Smooth muscle cell (in vitro differentiated cells): ENCODE data around the gene AAK1. TPM values are rescaled to one million over a fixed set of nuclear protein-coding genes. Genes with fewer than 3 reads are reported as not detected.

Experiments used
- DNase-seq: peaks from one replicate; lab custom pipeline; 2025; ENCODE audit not compliant: unreplicated experiment; lab: John Stamatoyannopoulos, UW
- H2AFZ ChIP-seq: fragments of 200-600 bp; sonication (generic); 2 replicates; pipeline ENCODE4 v1.6.0; 2016; ENCODE audit warnings: antibody characterized with exemption, low read depth, mild to moderate bottlenecking
- H3F3A ChIP-seq: fragments of 200-600 bp; sonication (generic); 2 replicates; pipeline ENCODE4 v1.6.0; 2017; ENCODE audit warnings: antibody characterized with exemption, low read depth
- H3K27ac ChIP-seq: fragments of 200-600 bp; sonication (generic); 2 replicates; pipeline ENCODE4 v1.5.1; 2016; ENCODE audit warnings: low read depth, mild to moderate bottlenecking
- H3K27me3 ChIP-seq: fragments of 200-600 bp; sonication (generic); 2 replicates; pipeline ENCODE4 v1.6.1; 2016; ENCODE audit warnings: low read depth, mild to moderate bottlenecking
- H3K36me3 ChIP-seq: fragments of 200-600 bp; sonication (generic); 2 replicates; pipeline ENCODE4 v1.5.1; 2016; ENCODE audit warnings: low read depth
- H3K4me1 ChIP-seq: fragments of 200-600 bp; sonication (generic); 2 replicates; pipeline ENCODE4 v1.5.1; 2016; ENCODE audit warnings: low read depth
- H3K4me2 ChIP-seq: fragments of 200-600 bp; sonication (generic); 2 replicates; pipeline ENCODE4 v1.6.0; 2016; ENCODE audit warnings: mild to moderate bottlenecking
- H3K4me3 ChIP-seq: fragments of 200-600 bp; sonication (generic); 2 replicates; pipeline ENCODE4 v1.5.1; 2016; ENCODE audit warnings: mild to moderate bottlenecking
- H3K79me2 ChIP-seq: fragments of 200-600 bp; sonication (generic); 2 replicates; pipeline ENCODE4 v1.6.0; 2016; ENCODE audit warnings: low read depth, mild to moderate bottlenecking
- H3K9ac ChIP-seq: fragments of 200-600 bp; sonication (generic); 2 replicates; pipeline ENCODE4 v1.6.0; 2016; ENCODE audit warnings: low read depth
- H3K9me3 ChIP-seq: fragments of 200-600 bp; sonication (generic); replicated peaks from 2 replicates; pipeline ENCODE4 v1.5.1; 2016; ENCODE audit warnings: low read depth
- H4K20me1 ChIP-seq: fragments of 200-600 bp; sonication (generic); 2 replicates; pipeline ENCODE4 v1.6.0; 2016; ENCODE audit warnings: low read depth
- WGBS: methylation state at CpG from one replicate; pipeline ENCODE4 v1.1.7; 2016; ENCODE audit warnings: low lambda C conversion rate; 5-methylcytosine and 5-hydroxymethylcytosine counted together
- polyA plus RNA-seq: library from polyadenylated mRNA; unstranded; fragments of >200 nt; fragmentation: Nextera tagmentation; extraction: Ambion mirVana; gene quantifications from 2 replicates; pipeline ENCODE4 v1.2.1, GENCODE V29; 2016
- total RNA-seq: library from RNA; depleted of rRNA; stranded (reverse); fragments of >200 nt; gene quantifications from 2 replicates; pipeline ENCODE4 v1.2.3, GENCODE V29; 2014
- TF ChIP-seq, protein P1 (sequence below): fragments of 200-600 bp; sonication (generic); IDR thresholded peaks from 2 replicates; pipeline ENCODE4 v1.5.1; 2017; ENCODE audit warnings: borderline replicate concordance, mild to moderate bottlenecking, antibody characterized with exemption; ENCODE audit not compliant: insufficient read depth, poor library complexity, severe bottlenecking

The AAK1 gene
- total and polyA plus RNA-seq, 2 experiments from 2014 or later: 26.9 to 47.7 TPM

DNA sequence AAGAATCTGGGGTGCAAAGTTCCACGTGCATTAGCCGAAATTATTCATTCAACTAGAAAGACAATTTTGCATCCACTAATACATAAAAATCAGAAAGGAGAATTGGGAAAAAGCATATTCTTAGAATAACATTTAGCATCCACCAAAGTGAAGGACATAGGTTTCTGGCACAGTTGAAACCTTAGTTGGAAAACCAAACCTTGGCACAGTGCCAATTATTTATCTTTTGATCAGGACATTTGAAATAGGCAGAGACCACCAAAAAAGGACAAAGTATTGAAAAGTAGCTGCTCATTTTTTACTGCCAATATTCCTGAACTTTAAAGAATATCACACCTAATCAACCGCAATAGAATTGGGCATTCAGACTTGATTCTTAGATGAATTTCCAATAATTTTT lies 180.8 kb downstream of the AAK1 start:
- no peak for DNase-seq
- H3F3A ChIP-seq: no peaks in the 10 kb centered on the region
- no peak overlapping the region for H3K27ac ChIP-seq
- H3K4me3 ChIP-seq: no peak overlapping the region
- no peak overlapping the region for H2AFZ ChIP-seq
- no peaks in the 10 kb centered on the region for H3K36me3 ChIP-seq
- no peaks in the 10 kb centered on the region for H3K9me3 ChIP-seq
- no peaks in the 10 kb centered on the region for H3K79me2 ChIP-seq
- 97% methylated on average over 3 of the region's 3 CpGs for whole genome bisulfite sequencing
- no peaks in the 10 kb centered on the region for H4K20me1 ChIP-seq
- H3K4me2 ChIP-seq: no peak overlapping the region
- no peaks in the 10 kb centered on the region for H3K4me1 ChIP-seq
- no peak overlapping the region for H3K9ac ChIP-seq
- TF ChIP-seq, protein P1, sequence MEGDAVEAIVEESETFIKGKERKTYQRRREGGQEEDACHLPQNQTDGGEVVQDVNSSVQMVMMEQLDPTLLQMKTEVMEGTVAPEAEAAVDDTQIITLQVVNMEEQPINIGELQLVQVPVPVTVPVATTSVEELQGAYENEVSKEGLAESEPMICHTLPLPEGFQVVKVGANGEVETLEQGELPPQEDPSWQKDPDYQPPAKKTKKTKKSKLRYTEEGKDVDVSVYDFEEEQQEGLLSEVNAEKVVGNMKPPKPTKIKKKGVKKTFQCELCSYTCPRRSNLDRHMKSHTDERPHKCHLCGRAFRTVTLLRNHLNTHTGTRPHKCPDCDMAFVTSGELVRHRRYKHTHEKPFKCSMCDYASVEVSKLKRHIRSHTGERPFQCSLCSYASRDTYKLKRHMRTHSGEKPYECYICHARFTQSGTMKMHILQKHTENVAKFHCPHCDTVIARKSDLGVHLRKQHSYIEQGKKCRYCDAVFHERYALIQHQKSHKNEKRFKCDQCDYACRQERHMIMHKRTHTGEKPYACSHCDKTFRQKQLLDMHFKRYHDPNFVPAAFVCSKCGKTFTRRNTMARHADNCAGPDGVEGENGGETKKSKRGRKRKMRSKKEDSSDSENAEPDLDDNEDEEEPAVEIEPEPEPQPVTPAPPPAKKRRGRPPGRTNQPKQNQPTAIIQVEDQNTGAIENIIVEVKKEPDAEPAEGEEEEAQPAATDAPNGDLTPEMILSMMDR: no peak
- H3K27me3 ChIP-seq: no peaks in the 10 kb centered on the region

DNA sequence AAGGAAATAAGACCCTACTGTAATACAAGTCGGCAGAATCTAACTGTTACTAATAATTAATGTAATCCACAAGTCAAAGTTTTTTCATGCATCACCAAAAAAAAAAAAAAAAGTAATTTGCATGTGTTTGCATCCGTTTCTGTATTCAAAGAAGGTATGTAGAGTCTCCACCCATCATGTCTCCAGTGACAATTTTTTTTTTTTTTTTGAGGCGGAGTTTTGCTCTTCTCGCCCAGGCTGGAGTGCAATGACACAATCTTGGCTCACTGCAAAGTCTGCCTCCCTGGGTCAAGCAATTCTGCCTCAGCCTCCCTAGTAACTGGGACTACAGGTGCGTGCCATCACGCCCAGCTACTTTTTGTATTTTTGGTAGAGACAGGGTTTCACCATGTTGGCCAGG lies 182.1 kb downstream of the AAK1 start:
- Histone ChIP-seq H3K79me2 (no peaks in the 10 kb centered on the region), H3K9ac (no peak overlapping the region), H3F3A (no peaks in the 10 kb centered on the region), H3K27ac (no peak overlapping the region), H3K27me3 (no peaks in the 10 kb centered on the region), H3K36me3 (no peaks in the 10 kb centered on the region), H3K4me3 (no peak overlapping the region), H2AFZ (no peak overlapping the region), H4K20me1 (no peaks in the 10 kb centered on the region), H3K4me1 (no peaks in the 10 kb centered on the region), H3K4me2 (no peak overlapping the region), H3K9me3 (no peaks in the 10 kb centered on the region)
- DNase-seq: no peak
- WGBS: 96% methylated on average over 6 of the region's 6 CpGs
- TF ChIP-seq, protein P1: no peak

DNA sequence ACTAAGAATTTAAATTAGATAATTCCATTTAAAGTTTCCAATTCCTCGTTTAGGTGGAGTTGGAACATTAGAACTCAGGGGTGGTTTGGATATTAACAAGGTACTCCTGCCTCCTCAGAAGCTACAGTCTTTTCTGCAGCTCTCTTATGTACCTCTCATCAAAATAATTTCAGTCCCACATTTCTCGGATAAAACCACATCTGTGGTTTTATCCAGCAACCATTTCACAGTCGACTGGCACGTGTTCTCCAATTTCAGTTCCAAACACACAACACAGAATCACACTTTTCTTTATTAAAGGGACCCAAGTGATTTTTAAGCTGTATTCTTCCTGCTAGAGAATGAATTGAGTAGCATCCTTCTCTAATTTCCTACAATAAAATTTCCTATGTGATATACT lies 183.6 kb downstream of the AAK1 start:
- no peaks in the 10 kb centered on the region for H3K4me1 ChIP-seq
- no peaks in the 10 kb centered on the region for H3K27me3 ChIP-seq
- no peak overlapping the region for H3K4me2 ChIP-seq
- H4K20me1 ChIP-seq: no peaks in the 10 kb centered on the region
- no peak for DNase-seq
- no peaks in the 10 kb centered on the region for H3K9me3 ChIP-seq
- H3K9ac ChIP-seq: no peak overlapping the region
- 94% methylated on average over 4 of the region's 4 CpGs for WGBS
- H3K79me2 ChIP-seq: no peaks in the 10 kb centered on the region
- no peak overlapping the region for H3K4me3 ChIP-seq
- TF ChIP-seq, protein P1: no peak
- no peaks in the 10 kb centered on the region for H3K36me3 ChIP-seq
- H3K27ac ChIP-seq: no peak overlapping the region
- no peak overlapping the region for H2AFZ ChIP-seq
- H3F3A ChIP-seq: no peaks in the 10 kb centered on the region

DNA sequence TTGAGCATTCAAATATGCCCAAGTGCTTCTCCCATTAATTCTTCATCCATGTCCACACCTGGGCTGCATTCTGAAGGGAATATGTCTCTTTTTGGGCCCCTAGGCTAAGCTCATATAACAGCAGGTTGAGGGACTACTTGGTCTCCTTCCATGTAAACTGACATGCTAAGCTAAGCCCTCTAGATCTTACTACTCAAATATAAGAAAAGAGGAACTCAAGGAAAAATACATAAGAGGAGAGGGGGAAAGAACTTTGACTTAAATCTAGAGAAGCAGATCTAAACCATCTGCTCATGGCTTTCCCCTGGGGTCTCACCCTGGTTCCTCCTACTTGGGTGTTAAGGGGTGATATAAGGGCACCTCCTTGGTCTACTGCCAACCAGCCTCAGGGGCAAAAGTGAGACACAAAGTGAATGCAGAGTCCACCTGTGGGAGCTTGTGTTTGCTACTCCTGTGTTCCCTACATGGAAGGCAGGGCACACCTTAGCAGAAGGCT lies 186.5 kb downstream of the AAK1 start:
- no peak for DNase-seq
- TF ChIP-seq, protein P1: no peak
- no peaks in the 10 kb centered on the region for H3K36me3 ChIP-seq

More for the DNA sequence above, 186.5 kb downstream of the AAK1 start:
- Histone ChIP-seq H3K4me3 (no peak overlapping the region), H3K27ac (no peak overlapping the region), H2AFZ (no peak overlapping the region), H3K9ac (no peak overlapping the region), H3K79me2 (no peaks in the 10 kb centered on the region), H3K9me3 (no peaks in the 10 kb centered on the region), H3K27me3 (no peaks in the 10 kb centered on the region), H4K20me1 (no peaks in the 10 kb centered on the region), H3F3A (no peaks in the 10 kb centered on the region), H3K4me2 (no peak overlapping the region), H3K4me1 (no peaks in the 10 kb centered on the region)
